Activated naive CD4-positive, alpha-beta T cell treated with anti-CD3 and anti-CD28 coated beads for 36 hours (primary cell): ENCODE data around the gene PLCE1. TPM values are rescaled to one million over a fixed set of nuclear protein-coding genes. Genes with fewer than 3 reads are reported as not detected.

ENCODE experiments used
- CTCF ChIA-PET: fragments of 350-600 bp; sonication (Branson Sonifier 250); formaldehyde crosslinking; loops from one replicate; lab custom pipeline; 2021; ENCODE audit warnings: antibody characterized with exemption; lab: Charles Lee
- DNase-seq: peaks from one replicate; pipeline ENCODE4 v3.0.0-alpha.2; 2020
- H3K27ac Mint-ChIP-seq: one replicate; pipeline ENCODE4 v1.8.0; 2021; ENCODE audit warnings: mild to moderate bottlenecking, mixed read lengths
- H3K27me3 Mint-ChIP-seq: one replicate; pipeline ENCODE4 v1.8.0; 2021; ENCODE audit warnings: low read depth, mixed read lengths
- H3K36me3 Mint-ChIP-seq: one replicate; pipeline ENCODE4 v1.8.0; 2021; ENCODE audit warnings: low read depth, mixed read lengths
- H3K4me1 Mint-ChIP-seq: one replicate; pipeline ENCODE4 v1.8.0; 2021; ENCODE audit warnings: low read depth, mixed read lengths
- H3K4me3 Mint-ChIP-seq: one replicate; pipeline ENCODE4 v1.8.0; 2021; ENCODE audit warnings: mild to moderate bottlenecking, moderate library complexity, mixed read lengths
- H3K9me3 Mint-ChIP-seq: one replicate; pipeline ENCODE4 v1.8.0; 2021; ENCODE audit warnings: mixed read lengths
- intact Hi-C: fragments of 100-400 bp; cut with micrococcal nuclease; formaldehyde crosslinking; loops from one replicate; pipeline ENCODE4 v1.15.1; 2023
- total RNA-seq, 2 experiments: library from RNA; stranded (reverse); gene quantifications; one replicate each; pipeline ENCODE4 v1.2.3, GENCODE V29; 2021

PLCE1 gene
- total RNA-seq, 2 experiments from 2014 or later: 0.05 TPM; not detected in 1

DNA sequence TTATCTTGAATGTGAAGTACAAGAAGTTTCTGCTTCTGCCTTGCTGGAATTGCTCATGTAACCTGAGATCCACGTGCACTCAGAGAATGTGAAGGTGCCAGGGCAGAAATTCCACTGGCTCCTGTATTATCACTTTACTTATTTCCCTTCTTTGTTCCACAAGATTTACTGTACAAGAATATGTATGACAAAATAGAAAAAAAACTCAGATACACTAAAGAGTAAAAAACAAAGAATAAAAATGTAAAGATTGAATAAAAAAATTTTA is 43.0 kb downstream of the PLCE1 start:
- Mint-ChIP-seq H3K4me1 (no peaks in the 10 kb centered on the region), H3K36me3 (no peaks in the 10 kb centered on the region), H3K9me3 (peaks cover 3% of the 10 kb centered on the region), H3K27me3 (peaks cover 6% of the 10 kb centered on the region), H3K4me3 (no peak overlapping the region), H3K27ac (no peak overlapping the region)
- no peak for DNase-seq
- CTCF ChIA-PET: no interaction called here
- intact Hi-C loops: no loop called here

GRCh38 chr10:94037286-94037685 is 43.6 kb downstream of the PLCE1 start:
- no peak overlapping the region for H3K27ac Mint-ChIP-seq
- H3K4me1 Mint-ChIP-seq: no peaks in the 10 kb centered on the region
- no peaks in the 10 kb centered on the region for H3K9me3 Mint-ChIP-seq
- H3K36me3 Mint-ChIP-seq: no peaks in the 10 kb centered on the region
- peaks cover 6% of the 10 kb centered on the region for H3K27me3 Mint-ChIP-seq
- DNase-seq: no peak
- H3K4me3 Mint-ChIP-seq: no peak overlapping the region
- CTCF ChIA-PET: no interaction called here
- intact Hi-C loops: no loop called here

GRCh38 chr10:94038024-94038423 is 44.3 kb downstream of the PLCE1 start:
- Mint-ChIP-seq H3K36me3 (no peaks in the 10 kb centered on the region), H3K27ac (no peak overlapping the region), H3K9me3 (no peaks in the 10 kb centered on the region), H3K4me1 (no peaks in the 10 kb centered on the region), H3K27me3 (peaks cover 6% of the 10 kb centered on the region), H3K4me3 (no peak overlapping the region)
- no peak for DNase-seq
- intact Hi-C loops: no loop called here
- CTCF ChIA-PET: interaction anchor here (0.6 kb wide), 1 partner anchor 222 kb away, joined by 3 read pairs; no protein-coding TSS in a partner anchor

GRCh38 chr10:94041206-94041605 is 47.5 kb downstream of the PLCE1 start:
- Mint-ChIP-seq H3K36me3 (no peaks in the 10 kb centered on the region), H3K27me3 (peaks cover 4% of the 10 kb centered on the region), H3K4me1 (no peaks in the 10 kb centered on the region), H3K4me3 (no peak overlapping the region), H3K27ac (no peak overlapping the region), H3K9me3 (no peaks in the 10 kb centered on the region)
- CTCF ChIA-PET: no interaction called here
- intact Hi-C loops: no loop called here
- DNase-seq: no peak

GRCh38 chr10:94042001-94042833 is 48.5 kb downstream of the PLCE1 start:
- Mint-ChIP-seq H3K4me3 (no peak overlapping the region), H3K9me3 (no peaks in the 10 kb centered on the region), H3K36me3 (no peaks in the 10 kb centered on the region), H3K4me1 (no peaks in the 10 kb centered on the region), H3K27ac (no peak overlapping the region), H3K27me3 (peaks cover 4% of the 10 kb centered on the region)
- intact Hi-C loops: no loop called here
- DNase-seq: no peak
- CTCF ChIA-PET: no interaction called here

- H3K9me3 Mint-ChIP-seq: no peaks in the 10 kb centered on the region
- CTCF ChIA-PET: no interaction called here
Observed at GRCh38 chr10:94042834-94043175, 49.1 kb downstream of the PLCE1 start.

More at GRCh38 chr10:94042834-94043175, 49.1 kb downstream of the PLCE1 start:
- Mint-ChIP-seq H3K36me3 (no peaks in the 10 kb centered on the region), H3K4me3 (no peak overlapping the region), H3K4me1 (no peaks in the 10 kb centered on the region), H3K27ac (no peak overlapping the region), H3K27me3 (peaks cover 4% of the 10 kb centered on the region)
- DNase-seq: no peak
- intact Hi-C loops: no loop called here

Other genes with a start within 250 kb of the PLCE1 start
- not detected for gene LGI1, start 236.0 kb upstream of the PLCE1 start, total RNA-seq
- 1 to 10 TPM; 3.8 to 4.1 TPM for gene SLC35G1, start 100.0 kb upstream of the PLCE1 start, total RNA-seq